Lung (tissue), 12 donors: Measurements from ENCODE around the gene IL16. TPM values are rescaled to one million over a fixed set of nuclear protein-coding genes. Genes with fewer than 3 reads are reported as not detected.

Experiments
- ATAC-seq: fragments of 200-7000 bp; cut with Tn5 transposase; one replicate; pipeline ENCODE4 v1.9.1; 2020; ENCODE audit warnings: moderate number of reproducible peaks; ENCODE audit not compliant: insufficient read depth, low FRiP score
- DNase-seq, 3 donors: peaks; one replicate each; pipeline ENCODE4 v3.0.0-alpha.2; 2013 to 2017
- H3K27ac ChIP-seq, 2 donors: one replicate each; pipeline ENCODE4 v1.5.1; 2013; ENCODE audit warnings: mild to moderate bottlenecking in 2 of 2, moderate library complexity in 2 of 2, control low read depth in 1 of 2, inconsistent platforms in 1 of 2, low read depth in 1 of 2, low read length in 1 of 2
- H3K27me3 ChIP-seq, 3 donors: one replicate each; pipeline ENCODE4 v1.5.1; 2013; ENCODE audit warnings: low read length in 2 of 3; ENCODE audit not compliant: control insufficient read depth in 3 of 3, insufficient read depth in 3 of 3
- H3K36me3 ChIP-seq, 4 donors: one replicate each; pipeline ENCODE4 v1.5.1; 2013; ENCODE audit warnings: low read length in 4 of 4, mild to moderate bottlenecking in 1 of 4, moderate library complexity in 1 of 4; ENCODE audit not compliant: control insufficient read depth in 4 of 4, insufficient read depth in 4 of 4
- H3K4me1 ChIP-seq, 5 donors: one replicate each; pipeline ENCODE4 v1.5.1; 2013; ENCODE audit warnings: low read length in 5 of 5, mild to moderate bottlenecking in 2 of 5, moderate library complexity in 1 of 5; ENCODE audit not compliant: control insufficient read depth in 5 of 5, insufficient read depth in 5 of 5
- H3K4me3 ChIP-seq: one replicate; pipeline ENCODE4 v1.5.1; 2013; ENCODE audit warnings: mild to moderate bottlenecking, control low read depth, moderate library complexity
- H3K9ac ChIP-seq, 2 donors: one replicate each; pipeline ENCODE4 v1.5.1; 2013; ENCODE audit warnings: low read length in 2 of 2, control low read depth in 1 of 2; ENCODE audit not compliant: insufficient read depth in 1 of 2
- H3K9me3 ChIP-seq, 4 donors: one replicate each; pipeline ENCODE4 v1.5.1; 2013; ENCODE audit warnings: low read length in 3 of 4, mild to moderate bottlenecking in 1 of 4, moderate library complexity in 1 of 4; ENCODE audit not compliant: control insufficient read depth in 4 of 4, insufficient read depth in 3 of 4
- CTCF ChIP-seq: IDR thresholded peaks from 2 replicates; pipeline ENCODE4 v1.5.1; 2012; ENCODE audit warnings: mild to moderate bottlenecking; ENCODE audit errors: control extremely low read depth, extremely low read depth
- WGBS, 2 donors: extraction: QIAGEN DNeasy Blood & Tissue Kit; methylation state at CpG; one replicate each; pipeline ENCODE4 v1.1.7; 2013; 5-methylcytosine and 5-hydroxymethylcytosine counted together
- polyA plus RNA-seq, 2 donors: library from polyadenylated mRNA; stranded (reverse); fragments of 200-250 nt; gene quantifications; one replicate each; pipeline ENCODE4 v1.2.1, GENCODE V29; 2013
- total RNA-seq, 2 donors: library from RNA; depleted of rRNA in 1 of 2; stranded (reverse); fragments of >200 nt in 1 of 2; gene quantifications; one replicate each; pipeline ENCODE4 v1.2.1, GENCODE V29; 2014 to 2021
- donor health status: control.
- donor health status: control.
- donor health status: Bipolar disorder and iron deficiency.
- donor health status: healthy.
- donor health status: DM: yes; HTN: yes; CAD: no.

IL16 gene
- total and polyA plus RNA-seq, 4 donors: 18.8 to 45.4 (median 24.4) TPM

- no peak for ATAC-seq
- no peak for DNase-seq
- H3K9ac ChIP-seq: no peak overlapping the region
- H3K27ac ChIP-seq: peak overlapping the region in 1 of 2 donors; percentile 20
- WGBS, 2 donors: 56 to 82% methylated on average over 5 of the region's 5 CpGs
- no peaks in the 10 kb centered on the region for H3K9me3 ChIP-seq
- H3K36me3 ChIP-seq: no peaks in the 10 kb centered on the region
- TF ChIP-seq CTCF: no peak
- H3K4me1 ChIP-seq: peaks cover 0 to 17% (median 8%) of the 10 kb centered on the region in 5 donors
- H3K27me3 ChIP-seq: no peaks in the 10 kb centered on the region
- no peak overlapping the region for H3K4me3 ChIP-seq
These were observed 2.0 kb upstream of the IL16 start for GRCh38 chr15:81194723-81195122.

- 64 to 80% methylated on average over 8 of the region's 8 CpGs for WGBS, 2 donors
- no peak for ATAC-seq
- no peak for TF ChIP-seq CTCF
These were observed 1.3 kb upstream of the IL16 start for GRCh38 chr15:81195339-81195864.

GRCh38 chr15:81197255-81197630 is 564 bp downstream of the IL16 start:
- H3K27ac ChIP-seq: peak overlapping the region in 1 of 2 donors; percentile 15
- no peak for ATAC-seq

More at GRCh38 chr15:81195339-81195864, 1.3 kb upstream of the IL16 start:
- Histone ChIP-seq H3K4me1 (peaks cover 0 to 10% (median 3%) of the 10 kb centered on the region in 5 donors), H3K36me3 (no peaks in the 10 kb centered on the region), H3K27me3 (no peaks in the 10 kb centered on the region), H3K9me3 (no peaks in the 10 kb centered on the region), H3K9ac (no peak overlapping the region), H3K27ac (no peak overlapping the region), H3K4me3 (no peak overlapping the region)
- peak; percentile 38 to 67 (median 66) for DNase-seq

More at GRCh38 chr15:81197255-81197630, 564 bp downstream of the IL16 start:
- no peak for DNase-seq
- H3K9me3 ChIP-seq: no peaks in the 10 kb centered on the region
- 90 to 95% methylated on average over 7 of the region's 7 CpGs for WGBS, 2 donors
- no peaks in the 10 kb centered on the region for H3K36me3 ChIP-seq
- no peak overlapping the region for H3K9ac ChIP-seq
- TF ChIP-seq CTCF: no peak
- H3K4me1 ChIP-seq: peaks cover 0 to 8% (median 0%) of the 10 kb centered on the region in 5 donors
- H3K27me3 ChIP-seq: no peaks in the 10 kb centered on the region
- H3K4me3 ChIP-seq: no peak overlapping the region
